H1 (cell line): ENCODE measurements around the gene BRD9. TPM values are rescaled to one million over a fixed set of nuclear protein-coding genes. Genes with fewer than 3 reads are reported as not detected.

ENCODE experiments used
- CTCF ChIA-PET: fragments of 300-600 bp; sonication (Branson Sonifier 250); formaldehyde crosslinking; loops from one replicate; lab custom pipeline; 2021; ENCODE audit not compliant: partially characterized antibody; lab: Charles Lee
- POLR2A ChIA-PET: fragments of 300-600 bp; sonication (Branson Sonifier 250); formaldehyde crosslinking; loops from one replicate; lab custom pipeline; 2021; ENCODE audit warnings: inconsistent platforms; ENCODE audit not compliant: partially characterized antibody; lab: Charles Lee
- DNase-seq, 2 experiments: peaks; one replicate each; pipeline versions ENCODE4 v3.0.0 to v3.0.0-alpha.2; 2010 to 2022; ENCODE audit warnings: low spot score in 2 of 2, low read depth in 1 of 2, mixed read lengths in 1 of 2
- FAIRE-seq: peaks from 2 replicates; lab custom pipeline; 2011; peaks lifted over from hg19 to GRCh38; lab: Jason Lieb, UNC
- H2AFZ ChIP-seq: 2 replicates; pipeline ENCODE4 v1.8.1; 2012; ENCODE audit warnings: low read length, inconsistent platforms
- H2AK5ac ChIP-seq: 2 replicates; pipeline ENCODE4 v1.6.1; 2013; ENCODE audit warnings: low read depth, low read length
- H2BK120ac ChIP-seq: replicated peaks from 2 replicates; pipeline ENCODE3; 2013; ENCODE audit warnings: low read depth, low read length, inconsistent platforms
- H2BK12ac ChIP-seq: 2 replicates; pipeline ENCODE4 v1.6.1; 2013; ENCODE audit warnings: low read depth, low read length
- H2BK15ac ChIP-seq: 2 replicates; pipeline ENCODE4 v1.6.1; 2013; ENCODE audit warnings: low read length
- H2BK20ac ChIP-seq: 2 replicates; pipeline ENCODE4 v1.6.1; 2013; ENCODE audit warnings: low read length
- H2BK5ac ChIP-seq: 2 replicates; pipeline ENCODE4 v1.6.1; 2013; ENCODE audit warnings: low read depth, low read length
- H3K14ac ChIP-seq: 2 replicates; pipeline ENCODE4 v1.6.1; 2013; ENCODE audit warnings: inconsistent platforms; ENCODE audit not compliant: insufficient read length
- H3K18ac ChIP-seq: 2 replicates; pipeline ENCODE4 v1.6.1; 2013; ENCODE audit warnings: low read length; ENCODE audit errors: extremely low read depth
- H3K23ac ChIP-seq: 2 replicates; pipeline ENCODE4 v1.6.1; 2013; ENCODE audit warnings: inconsistent platforms; ENCODE audit not compliant: insufficient read length
- H3K23me2 ChIP-seq: 2 replicates; pipeline ENCODE4 v1.6.1; 2013; ENCODE audit warnings: low read depth, low read length
- H3K27ac ChIP-seq: 2 replicates; pipeline ENCODE4 v1.6.1; 2011; ENCODE audit warnings: low read depth, low read length, inconsistent platforms
- H3K27me3 ChIP-seq, 4 experiments: replicated peaks in 1 of 4; 1 replicate in 1 of 4; 2 replicates in 3 of 4; pipeline versions ENCODE4 v1.6.1 to v1.8.1; 2011 to 2013; ENCODE audit warnings: low read length in 3 of 4, mild to moderate bottlenecking in 3 of 4, inconsistent platforms in 2 of 4, mixed read lengths in 2 of 4, moderate library complexity in 1 of 4; ENCODE audit not compliant: control insufficient read depth in 3 of 4, insufficient read depth in 3 of 4; ENCODE audit errors: extremely low read depth in 1 of 4
- H3K36me3 ChIP-seq, 4 experiments: 2 replicates each; pipeline versions ENCODE4 v1.6.1 to v1.8.1; 2011 to 2013; ENCODE audit warnings: mild to moderate bottlenecking in 4 of 4, low read length in 3 of 4, moderate library complexity in 2 of 4, control low read depth in 1 of 4, inconsistent platforms in 1 of 4; ENCODE audit not compliant: insufficient read depth in 4 of 4, control insufficient read depth in 2 of 4
- H3K4ac ChIP-seq: replicated peaks from 2 replicates; pipeline ENCODE3; 2013; ENCODE audit warnings: low read length, low read depth, mixed read lengths, inconsistent platforms; ENCODE audit not compliant: insufficient read length
- H3K4me1 ChIP-seq, 4 experiments: replicated peaks in 1 of 4; 1 replicate in 1 of 4; 2 replicates in 3 of 4; pipeline versions ENCODE4 v1.6.1 to v1.8.1; 2011 to 2013; ENCODE audit warnings: low read length in 3 of 4, inconsistent platforms in 2 of 4, mixed read lengths in 1 of 4; ENCODE audit not compliant: insufficient read depth in 4 of 4, control insufficient read depth in 3 of 4
- H3K4me2 ChIP-seq, 2 experiments: 2 replicates each; pipeline versions ENCODE4 v1.6.1 to v1.8.1; 2011 to 2013; ENCODE audit warnings: low read depth in 2 of 2, low read length in 2 of 2, control low read depth in 1 of 2, inconsistent platforms in 1 of 2, mild to moderate bottlenecking in 1 of 2; ENCODE audit not compliant: insufficient read depth in 1 of 2
- H3K4me3 ChIP-seq, 4 experiments: fragments of 200-600, 300-600 bp in 1 of 4; sonication (generic), shearing (Covaris generic), sonication (Bioruptor Twin) in 1 of 4; 2 replicates each; pipeline versions ENCODE4 v1.5.1 to v1.8.1; 2011 to 2016; ENCODE audit warnings: low read length in 4 of 4, low read depth in 3 of 4, control low read depth in 2 of 4, inconsistent platforms in 2 of 4, mild to moderate bottlenecking in 2 of 4, mixed read lengths in 1 of 4, moderate library complexity in 1 of 4; ENCODE audit not compliant: insufficient read depth in 2 of 4; ENCODE audit errors: extremely low read depth in 1 of 4
- H3K56ac ChIP-seq: replicated peaks from 2 replicates; pipeline ENCODE3; 2013; ENCODE audit warnings: low read depth, mild to moderate bottlenecking, mixed read lengths, low read length, inconsistent platforms; ENCODE audit not compliant: insufficient read length
- H3K79me1 ChIP-seq: 2 replicates; pipeline ENCODE4 v1.6.1; 2013; ENCODE audit warnings: low read depth, low read length, control low read depth
- H3K79me2 ChIP-seq, 2 experiments: 2 replicates each; pipeline versions ENCODE4 v1.6.1 to v1.8.1; 2012 to 2013; ENCODE audit warnings: low read length in 2 of 2, mild to moderate bottlenecking in 2 of 2, inconsistent platforms in 1 of 2; ENCODE audit not compliant: insufficient read depth in 2 of 2, control insufficient read depth in 1 of 2
- H3K9ac ChIP-seq, 4 experiments: replicated peaks in 1 of 4; 1 replicate in 1 of 4; 2 replicates in 3 of 4; pipeline versions ENCODE4 v1.6.1 to v1.8.1; 2011 to 2013; ENCODE audit warnings: low read depth in 3 of 4, low read length in 3 of 4, control low read depth in 2 of 4, mild to moderate bottlenecking in 2 of 4, moderate library complexity in 2 of 4, inconsistent platforms in 1 of 4; ENCODE audit errors: extremely low read depth in 1 of 4
- H3K9me3 ChIP-seq, 2 experiments: 2 replicates each; pipeline versions ENCODE4 v1.6.1 to v1.8.1; 2012 to 2013; ENCODE audit warnings: mild to moderate bottlenecking in 2 of 2, moderate library complexity in 2 of 2, control low read depth in 1 of 2, inconsistent platforms in 1 of 2, low read depth in 1 of 2, low read length in 1 of 2, mixed read lengths in 1 of 2; ENCODE audit not compliant: insufficient read depth in 2 of 2
- H4K20me1 ChIP-seq, 2 experiments: replicated peaks in 1 of 2; 2 replicates each; pipeline versions ENCODE3 to v1.8.1; 2011 to 2013; ENCODE audit warnings: inconsistent platforms in 2 of 2, low read length in 2 of 2, mild to moderate bottlenecking in 1 of 2; ENCODE audit not compliant: insufficient read depth in 2 of 2, control insufficient read depth in 1 of 2
- H4K5ac ChIP-seq: 2 replicates; pipeline ENCODE4 v1.6.1; 2013; ENCODE audit warnings: low read length, low read depth, mixed read lengths, inconsistent platforms; ENCODE audit not compliant: insufficient read length
- H4K8ac ChIP-seq: 2 replicates; pipeline ENCODE4 v1.8.0; 2013; ENCODE audit warnings: mild to moderate bottlenecking, moderate library complexity, low read length, inconsistent platforms; ENCODE audit not compliant: insufficient read depth; ENCODE audit errors: extremely low read depth
- H4K91ac ChIP-seq: replicated peaks from 2 replicates; pipeline ENCODE3; 2013; ENCODE audit warnings: low read length, mixed read lengths, inconsistent platforms; ENCODE audit not compliant: insufficient read length
- JUND ChIP-seq: IDR thresholded peaks from 2 replicates; pipeline ENCODE4 v1.6.1; 2011; ENCODE audit warnings: mild to moderate bottlenecking, improper control_type of control experiment, low read length
- MAFK ChIP-seq: IDR thresholded peaks from 2 replicates; pipeline ENCODE4 v1.6.1; 2012; ENCODE audit warnings: low read depth, mild to moderate bottlenecking, improper control_type of control experiment, low read length
- SP2 ChIP-seq: IDR thresholded peaks from 2 replicates; pipeline ENCODE4 v1.6.1; 2012; ENCODE audit warnings: mild to moderate bottlenecking, low read length, inconsistent platforms
- TEAD4 ChIP-seq: IDR thresholded peaks from 2 replicates; pipeline ENCODE4 v1.6.1; 2012; ENCODE audit warnings: low read depth, low read length, inconsistent platforms, mixed read lengths
- WGBS, 2 experiments: shearing (Covaris generic) in 1 of 2; methylation state at CpG; one replicate each; pipeline versions ENCODE4 v1.1.6 to v1.1.7; 2013 to 2015; ENCODE audit warnings: low lambda C conversion rate in 2 of 2, mixed read lengths in 2 of 2, inconsistent platforms in 1 of 2, low coverage in 1 of 2, missing lambda C conversion rate in 1 of 2; ENCODE audit not compliant: insufficient replicate concordance in 2 of 2, insufficient coverage in 1 of 2, insufficient read length in 1 of 2; ENCODE audit errors: extremely low coverage in 1 of 2, missing lambda C conversion rate in 1 of 2; 5-methylcytosine and 5-hydroxymethylcytosine counted together
- polyA plus RNA-seq, 7 experiments: library from polyadenylated mRNA; depleted of rRNA in 3 of 7; stranded (reverse) in 5 of 7; unstranded in 2 of 7; fragments of >200 nt in 5 of 7; fragments of 200-250 nt in 2 of 7; gene quantifications; 1 replicate in 5 of 7; 2 replicates in 1 of 7; 4 replicates in 1 of 7; pipeline versions ENCODE4 v1.2.1 to v1.2.3, GENCODE V29; 2011 to 2013; ENCODE audit warnings: missing spikeins in 2 of 7, mixed read lengths in 2 of 7
- total RNA-seq: library from RNA; stranded (reverse); fragmentation: NEBNext Ultra II Directional; extraction: Animal tissue kit (Norgen Biotek cat#: 25700); gene quantifications from 2 replicates; pipeline ENCODE4 v1.2.1, GENCODE V29; 2021

Gene BRD9
- total and polyA plus RNA-seq, 2 of the 8 experiments (the other 6 are each of a cell fraction or from before 2014, with no cell fraction given), result 9.3 to 49.4 TPM

DNA sequence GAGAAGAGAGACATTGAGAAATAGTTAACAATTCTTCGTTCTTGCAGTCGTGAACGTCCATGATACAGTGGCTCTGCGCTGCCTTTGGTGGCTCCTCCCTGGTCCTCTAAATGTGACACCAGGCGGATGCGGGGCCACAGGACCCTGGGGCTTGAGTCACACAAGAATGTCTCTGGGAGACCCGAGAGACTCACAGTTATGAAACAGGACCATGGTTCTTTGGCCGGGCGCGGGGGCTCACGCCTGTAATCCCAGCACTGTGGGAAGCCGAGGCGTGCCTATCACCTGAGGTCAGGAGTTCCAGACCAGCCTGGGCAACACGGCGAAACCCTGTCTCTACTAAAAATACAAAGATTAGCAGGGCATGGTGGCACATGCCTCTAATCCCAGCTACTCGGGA lies 41.0 kb downstream of the BRD9 start:
- H4K8ac ChIP-seq, result no peak overlapping the region
- no peak overlapping the region for H4K91ac ChIP-seq
- FAIRE-seq, result no peak
- H2AK5ac ChIP-seq, result no peak overlapping the region
- 97% methylated on average over 16 of the region's 16 CpGs; no CpG with 5 or more reads in 1 of the 2 experiments for WGBS, 2 experiments
- H3K79me2 ChIP-seq, result no peaks in the 10 kb centered on the region
- no peak overlapping the region for H2BK15ac ChIP-seq
- no peak overlapping the region for H3K14ac ChIP-seq
- ChIA-PET CTCF (interaction anchor here (1.3 kb wide), 1 partner anchor 24 kb away, joined by 3 read pairs; no protein-coding TSS in a partner anchor), POLR2A (interaction anchor here (0.8 to 2.8 kb wide), 5 partner anchors 8 to 380 kb away, joined by 3 to 20 read pairs (median 5); no protein-coding TSS in a partner anchor)
- H3K9me3 ChIP-seq, result no peaks in the 10 kb centered on the region
- no peak overlapping the region for H2BK20ac ChIP-seq
- no peak overlapping the region for H3K4ac ChIP-seq
- H3K56ac ChIP-seq, result no peak overlapping the region
- H3K4me1 ChIP-seq, result peaks cover 0 to 3% (median 0%) of the 10 kb centered on the region in 4 experiments; a peak in 1 of 7 replicates
- no peak overlapping the region for H4K5ac ChIP-seq
- no peak overlapping the region for H3K18ac ChIP-seq
- peaks cover 0 to 5% (median 0%) of the 10 kb centered on the region in 4 experiments; a peak in 3 of 8 replicates for H3K36me3 ChIP-seq
- H3K27me3 ChIP-seq, result 0 out of 7 replicates have a peak, but pooled peaks cover 0 to 2% (median 0%) of the 10 kb centered on the region in 4 experiments
- peaks cover 4% of the 10 kb centered on the region; the same call in 1 of the 2 replicates for H3K79me1 ChIP-seq
- TF ChIP-seq TEAD4 (no peak), MAFK (no peak), JUND (no peak), SP2 (no peak)
- H2BK120ac ChIP-seq, result no peak overlapping the region
- H4K20me1 ChIP-seq, result peaks cover 0 to 8% of the 10 kb centered on the region in 2 experiments
- H3K4me3 ChIP-seq, result no peak overlapping the region
- H3K23me2 ChIP-seq, result peaks cover 7% of the 10 kb centered on the region; the same call in 1 of the 2 replicates
- no peak overlapping the region for H3K9ac ChIP-seq
- no peak for DNase-seq
- no peak overlapping the region for H2BK12ac ChIP-seq
- no peak overlapping the region for H3K27ac ChIP-seq
- H2BK5ac ChIP-seq, result no peak overlapping the region
- H3K23ac ChIP-seq, result no peak overlapping the region
- no peak overlapping the region for H3K4me2 ChIP-seq
- no peak overlapping the region for H2AFZ ChIP-seq
